Measurements from ENCODE around the gene PFN2.
A peak's percentile ranks its signal among the peaks of the same experiment; 100 is the strongest.
"Not testable (repeated sequence)": the region's sequence is repeated elsewhere in the genome, so short reads cannot be mapped to it uniquely, and the experiment has no call there.

The PFN2 gene, protein sequence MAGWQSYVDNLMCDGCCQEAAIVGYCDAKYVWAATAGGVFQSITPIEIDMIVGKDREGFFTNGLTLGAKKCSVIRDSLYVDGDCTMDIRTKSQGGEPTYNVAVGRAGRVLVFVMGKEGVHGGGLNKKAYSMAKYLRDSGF

DNA sequence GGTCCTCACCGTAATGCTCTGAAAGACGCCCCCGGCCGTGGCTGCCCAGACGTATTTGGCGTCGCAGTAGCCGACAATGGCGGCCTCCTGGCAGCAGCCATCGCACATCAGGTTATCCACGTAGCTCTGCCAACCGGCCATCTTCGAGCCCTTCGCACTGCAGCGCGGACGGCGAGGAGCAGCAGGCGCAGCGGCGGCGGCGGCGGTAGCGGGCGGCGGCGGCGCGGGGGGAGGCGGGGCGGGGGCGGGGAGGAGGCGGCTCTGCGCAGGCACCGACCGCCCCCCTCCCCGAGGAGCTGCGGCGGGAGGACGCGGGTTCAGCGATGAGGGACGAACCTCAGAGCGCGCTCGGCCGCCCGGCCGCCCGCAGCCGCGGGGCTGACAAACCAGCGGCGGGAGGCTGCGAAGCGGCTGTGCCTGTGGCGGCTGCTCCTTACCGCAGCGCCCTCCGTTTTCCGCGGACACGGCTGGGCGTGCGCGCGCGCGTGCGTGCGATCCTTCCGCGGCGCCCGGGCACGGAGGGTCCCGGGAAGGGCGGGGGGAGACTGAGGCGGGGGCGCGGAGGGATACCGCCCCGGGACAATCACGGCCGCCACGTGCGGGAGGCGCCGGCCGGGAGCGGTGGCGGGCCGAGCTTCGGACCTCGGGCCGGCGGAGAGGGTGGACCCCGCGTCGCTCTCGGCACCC, at the start of gene PFN2:
TSS of gene PFN2 (minus strand) at position 180 of the 687 bp plus-strand sequence. CDS start at position 141, 39 bp downstream.
- FAIRE-seq = no peak

DNA sequence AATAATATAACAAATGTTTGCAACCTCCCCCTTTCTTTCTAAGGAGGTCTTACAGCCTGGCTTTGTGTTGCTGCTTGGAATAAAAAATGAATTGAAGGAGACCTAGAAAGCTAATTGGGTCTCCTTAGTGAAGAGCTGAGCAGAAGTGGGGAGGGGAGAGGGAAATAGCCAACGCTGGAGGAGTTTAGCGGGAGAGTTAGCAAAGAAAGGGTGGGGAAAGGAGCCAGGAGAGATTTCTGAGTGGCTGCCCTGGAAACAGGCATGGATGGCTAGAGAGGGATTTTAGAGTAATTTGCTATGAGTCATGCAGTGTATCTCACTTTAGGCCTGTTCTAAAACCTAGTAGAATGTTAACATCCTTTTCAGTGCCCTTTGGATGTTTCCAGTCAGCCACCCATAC, 45.2 kb upstream of the PFN2 start:
- no peak for FAIRE-seq

DNA sequence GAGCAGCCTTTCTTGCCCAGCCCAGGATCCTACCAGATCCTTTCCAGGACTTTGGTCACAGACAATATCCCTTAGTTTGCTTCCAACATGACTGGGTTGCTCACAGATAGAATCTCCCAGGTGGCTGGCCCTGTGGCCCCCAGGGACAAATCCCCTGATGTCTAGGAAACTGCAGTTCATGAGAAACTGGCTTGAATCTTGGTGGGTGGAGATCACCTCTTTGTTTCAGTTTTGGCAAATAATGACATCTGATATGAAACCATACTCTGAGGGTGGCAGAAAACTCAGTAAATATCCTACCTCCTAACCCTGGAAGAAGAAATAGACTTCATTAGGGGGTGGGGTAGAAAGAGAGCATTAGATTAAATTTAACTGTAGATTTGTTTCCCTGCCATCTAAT, 44.1 kb upstream of the PFN2 start:
- FAIRE-seq = no peak

DNA sequence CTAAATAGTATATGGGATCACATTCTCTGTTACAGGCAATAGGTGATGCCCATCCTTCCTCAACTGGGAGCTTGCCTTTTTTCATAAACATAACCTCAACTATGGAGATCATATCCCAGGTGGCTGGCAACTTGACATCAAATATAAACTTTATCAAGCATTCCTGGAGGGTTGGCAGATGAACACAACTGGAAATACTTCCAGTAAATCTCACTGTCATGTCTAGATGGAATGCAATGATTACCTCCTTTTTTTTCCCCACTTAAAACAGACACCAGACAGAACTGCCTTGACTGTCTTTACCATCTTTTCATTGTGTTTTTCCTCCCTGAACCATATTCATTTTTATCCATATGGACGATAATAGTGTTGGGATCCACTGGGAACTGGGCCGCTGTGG, 43.1 kb upstream of the PFN2 start:
- no peak for FAIRE-seq

DNA sequence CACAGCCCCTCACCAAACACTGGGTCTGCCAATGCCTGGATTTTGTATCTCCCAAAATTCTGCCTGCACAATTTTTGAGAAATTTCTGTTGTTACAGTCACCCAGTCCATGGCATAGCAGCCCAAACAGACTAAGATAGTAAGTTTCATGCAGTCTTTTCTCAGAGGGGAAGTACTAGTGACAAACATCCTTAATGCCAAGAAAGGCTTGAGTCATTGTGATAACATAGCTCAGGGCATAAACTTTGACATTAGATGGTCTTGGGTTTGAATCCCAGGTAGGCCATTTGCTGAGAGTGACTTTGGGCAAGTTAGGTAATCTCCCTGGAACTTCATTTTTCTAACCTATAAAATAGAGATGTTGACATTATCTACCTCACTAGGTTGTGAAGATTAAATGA, 36.1 kb upstream of the PFN2 start:
- no peak for FAIRE-seq

DNA sequence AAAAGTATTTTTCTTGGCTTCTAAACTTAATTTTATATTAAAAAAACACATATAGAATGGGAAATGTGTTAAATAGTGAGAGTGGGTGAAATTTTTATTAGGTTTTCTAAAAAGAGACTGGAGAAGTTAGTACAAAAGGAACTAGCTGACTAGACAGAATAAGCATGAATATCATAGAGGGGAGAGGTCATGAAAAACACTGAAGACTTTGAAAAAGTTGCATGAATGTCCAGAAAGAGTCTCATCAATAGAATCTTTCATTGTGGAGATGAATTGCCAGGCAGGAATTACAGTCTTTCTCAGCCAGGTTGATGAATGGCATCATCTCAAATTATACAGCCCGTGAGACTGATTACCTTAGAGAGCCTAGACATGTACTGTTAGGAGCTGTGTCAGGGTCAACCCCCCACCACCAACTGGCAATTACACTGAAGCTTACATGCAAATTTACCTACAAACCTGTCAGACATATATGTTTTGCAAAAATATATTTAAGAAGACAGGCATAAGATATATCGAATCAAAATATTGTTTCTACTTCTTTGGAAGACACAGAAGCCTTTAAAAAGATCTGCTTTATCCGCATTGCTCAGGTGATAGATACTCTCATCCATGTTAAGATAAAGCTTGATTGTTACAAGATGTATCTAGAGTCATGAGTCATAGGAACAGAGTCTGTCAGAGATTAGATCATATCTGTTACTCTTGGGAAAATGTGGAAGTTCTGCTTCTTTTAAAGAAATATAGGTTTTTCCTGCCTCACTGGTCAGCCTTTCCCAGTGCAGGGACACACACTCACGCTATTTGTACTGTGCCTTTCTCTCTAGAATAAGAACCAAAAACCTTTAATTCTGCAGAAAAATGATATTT, 34.8 kb upstream of the PFN2 start:
- FAIRE-seq = no peak

DNA sequence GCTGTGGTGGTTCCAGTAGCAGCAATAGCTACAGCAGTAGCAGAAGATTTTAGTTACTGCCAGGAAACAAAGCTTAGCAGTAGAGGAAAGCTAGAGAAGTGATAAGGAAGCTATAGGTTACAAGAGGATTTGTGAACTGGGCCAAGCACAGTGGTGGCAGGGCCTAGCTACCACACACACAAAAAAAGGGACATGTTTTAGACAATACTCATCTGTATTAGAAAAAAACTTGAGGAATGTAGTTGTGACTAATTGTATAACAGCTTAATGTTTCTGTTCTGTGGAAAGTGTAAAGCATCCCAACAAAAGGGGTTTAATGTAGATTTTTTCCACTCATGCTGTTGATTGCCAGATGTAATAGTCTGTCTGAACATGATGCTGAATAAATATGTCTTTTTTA, 29.9 kb upstream of the PFN2 start:
- no peak for FAIRE-seq

DNA sequence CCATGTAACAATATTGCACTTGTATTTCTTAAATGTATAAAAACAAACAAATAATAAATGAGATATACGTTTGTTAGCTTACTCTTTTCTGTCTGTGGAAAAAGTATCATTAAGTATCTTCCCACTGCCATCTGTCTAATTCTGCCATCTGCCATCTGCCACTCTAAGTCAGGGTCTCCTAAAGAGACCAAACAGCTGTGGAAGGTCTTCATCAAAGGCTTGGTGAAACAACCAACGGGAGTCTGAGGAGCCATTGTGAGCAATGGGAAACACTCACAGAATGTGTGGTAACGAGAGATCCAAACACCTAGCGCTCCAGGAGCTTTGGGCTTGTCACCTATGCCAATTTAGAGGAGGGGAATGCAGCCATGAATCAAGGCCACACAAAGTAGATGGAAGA, 28.7 kb upstream of the PFN2 start:
- no peak for FAIRE-seq

DNA sequence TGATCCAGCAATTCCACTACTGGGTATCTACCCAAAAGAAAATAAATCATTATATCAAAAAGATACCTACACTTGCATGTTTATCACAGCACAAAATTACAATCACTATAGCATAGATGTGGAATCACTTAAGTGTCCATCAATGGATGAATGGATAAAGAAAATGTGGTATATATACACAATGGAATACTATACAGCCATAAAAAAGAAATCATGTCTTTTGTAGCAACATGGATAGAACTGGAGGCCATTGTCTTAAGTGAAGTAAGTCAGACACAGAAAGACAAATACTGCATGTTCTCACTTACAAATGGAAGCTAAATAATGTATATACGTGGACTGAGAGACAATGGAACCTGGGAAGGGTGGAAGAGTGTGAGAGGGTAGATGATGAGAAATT, 28.3 kb upstream of the PFN2 start:
- FAIRE-seq = no peak

DNA sequence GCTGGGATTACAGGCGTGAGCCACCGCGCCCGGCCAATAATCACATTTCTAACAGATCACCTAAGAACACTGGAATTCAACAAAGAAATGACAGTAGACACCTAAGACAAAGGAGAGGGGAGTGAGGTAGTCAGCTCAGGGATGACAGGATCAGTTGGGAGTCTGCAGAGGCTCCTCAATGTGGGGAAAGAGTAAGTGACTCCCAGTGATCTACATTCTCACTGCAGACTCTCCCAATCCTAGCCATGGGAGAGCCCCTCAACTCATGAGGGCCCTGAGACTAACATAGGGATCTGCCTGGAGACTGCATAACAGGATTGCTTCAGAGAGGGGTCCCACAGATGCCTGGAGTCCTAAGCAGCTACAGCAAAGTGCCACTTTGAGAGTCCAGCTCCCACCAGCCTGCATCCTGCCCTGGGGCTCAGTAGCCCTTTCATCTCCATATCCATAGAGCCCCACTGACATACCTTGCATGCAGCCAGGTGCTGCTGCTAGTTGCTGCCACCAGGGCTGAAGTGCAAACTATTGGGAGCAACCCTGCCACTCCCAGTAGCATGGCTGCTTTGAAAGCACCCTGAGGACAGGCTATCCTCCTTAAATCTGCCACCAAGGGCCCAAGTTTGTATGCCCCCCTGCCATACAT, 21.8 kb upstream of the PFN2 start:
- no peak for FAIRE-seq

DNA sequence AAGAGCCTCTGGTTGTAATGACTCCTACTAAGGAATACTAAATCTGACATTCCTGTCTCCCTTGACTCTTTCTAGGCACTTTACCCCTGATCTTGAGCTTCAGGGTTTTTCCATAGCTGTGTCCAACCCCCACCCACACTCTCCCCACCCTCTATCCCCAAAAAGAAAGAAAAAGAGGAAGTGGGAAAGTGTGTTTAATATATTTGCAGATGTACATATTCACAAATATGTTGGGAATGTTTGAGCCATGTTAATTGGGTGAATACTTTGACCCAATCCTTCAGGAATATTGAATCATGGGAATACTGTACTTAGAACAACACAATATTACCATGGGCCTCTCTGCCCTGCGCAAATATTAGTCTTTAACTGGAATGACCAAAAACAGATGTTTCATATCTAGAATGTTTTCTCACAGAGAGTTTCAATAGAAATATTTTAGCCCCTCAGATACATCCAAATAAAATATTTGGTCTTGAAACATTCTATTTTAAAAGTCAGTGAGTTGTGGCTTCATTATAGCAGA, 19.8 kb upstream of the PFN2 start:
- peak; percentile 68 for FAIRE-seq

DNA sequence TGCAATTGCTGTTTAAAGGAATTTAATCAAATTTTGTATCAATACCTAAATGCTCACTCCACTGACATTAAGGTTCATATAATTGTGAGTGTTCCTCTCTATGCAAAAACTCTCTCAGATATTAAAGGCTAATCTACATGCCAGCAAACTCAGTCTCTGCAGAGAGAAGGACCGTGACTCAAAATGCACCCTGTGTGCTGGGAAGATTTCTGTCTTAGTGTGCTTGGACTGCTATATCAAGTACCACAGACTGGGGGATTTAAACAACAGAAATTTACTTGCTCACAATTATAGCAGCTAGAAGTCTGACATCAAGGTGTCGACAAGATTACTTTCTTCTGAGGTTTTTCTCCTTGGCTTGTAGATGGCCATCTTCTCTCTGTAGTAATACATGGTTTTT, 18.6 kb upstream of the PFN2 start:
- FAIRE-seq = no peak

DNA sequence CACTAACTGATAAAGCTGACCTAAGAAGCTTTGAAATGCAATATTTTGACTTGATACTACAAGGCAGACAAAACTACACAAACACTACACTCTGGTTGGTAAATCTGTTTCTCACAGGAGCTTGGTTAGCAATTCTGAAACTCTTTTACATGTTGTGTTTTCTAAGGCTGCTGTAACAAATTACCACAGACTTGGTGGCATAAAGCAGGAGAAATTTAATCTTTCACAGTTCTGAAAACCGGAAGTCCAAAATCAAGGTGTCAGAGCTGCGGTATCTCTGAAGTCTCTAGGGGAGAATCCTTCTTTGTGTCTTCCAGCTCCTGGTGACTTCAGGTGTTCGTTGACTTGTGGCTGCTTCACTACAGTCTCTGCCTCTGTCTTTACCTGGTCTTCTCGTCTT, 12.9 kb upstream of the PFN2 start:
- no peak for FAIRE-seq

DNA sequence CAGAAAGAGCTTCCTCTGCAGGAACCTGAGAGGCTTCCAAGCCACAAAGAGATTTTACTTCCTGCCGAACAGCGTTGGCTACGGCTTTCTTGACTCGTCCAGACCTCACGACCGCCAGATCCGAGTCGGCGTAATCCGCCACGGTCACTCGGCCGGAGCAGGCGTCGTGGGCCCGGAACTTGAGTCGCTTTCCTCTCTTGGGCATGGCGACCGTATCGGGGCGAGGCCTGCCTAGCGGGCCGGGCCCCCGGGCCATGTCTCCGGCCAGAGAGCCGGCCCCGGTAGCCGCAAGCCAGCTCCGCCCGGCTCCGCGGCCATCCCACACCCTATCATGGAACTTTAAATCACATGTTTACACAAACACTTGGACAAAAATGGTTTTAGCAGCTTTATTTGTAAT, 12.4 kb upstream of the PFN2 start:
- FAIRE-seq = not testable (repeated sequence)

DNA sequence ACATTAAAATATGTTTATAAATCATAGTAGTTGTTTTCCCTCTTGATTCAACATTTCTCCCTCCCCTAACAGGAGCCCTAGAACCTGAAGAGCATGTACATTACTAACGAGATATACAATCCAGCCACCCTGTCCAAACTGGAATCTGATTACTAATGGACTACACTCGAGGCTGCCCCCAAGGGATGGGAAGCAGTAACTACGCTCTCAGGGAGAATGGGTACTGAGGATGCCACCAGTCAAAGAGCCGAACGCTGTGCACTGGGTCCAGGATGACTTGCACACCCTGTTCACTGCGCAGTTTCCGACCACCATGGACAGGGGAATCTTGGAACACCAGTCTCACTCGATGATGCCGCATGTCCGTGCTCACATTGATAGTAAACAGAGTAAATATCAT, 11.3 kb upstream of the PFN2 start:
- not testable (repeated sequence) for FAIRE-seq

DNA sequence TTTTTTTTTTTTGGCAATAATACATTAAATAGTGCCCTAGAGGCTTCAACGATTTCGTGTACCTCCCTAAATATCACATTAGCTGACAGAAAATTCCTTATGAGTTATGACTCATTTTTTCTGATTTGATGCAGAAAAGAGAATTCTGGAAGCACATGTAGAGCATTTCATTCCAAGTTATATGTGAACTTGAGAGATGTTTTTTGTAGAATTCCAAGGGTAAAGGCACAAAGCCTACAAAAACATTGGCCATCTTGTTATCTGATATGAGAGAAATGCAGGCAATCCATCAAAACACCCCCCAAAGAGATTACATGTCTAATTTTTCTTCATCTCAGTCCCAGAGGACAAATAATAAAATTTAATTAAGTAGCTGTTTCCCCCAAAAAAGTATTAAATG, 6.7 kb upstream of the PFN2 start:
- FAIRE-seq = no peak

DNA sequence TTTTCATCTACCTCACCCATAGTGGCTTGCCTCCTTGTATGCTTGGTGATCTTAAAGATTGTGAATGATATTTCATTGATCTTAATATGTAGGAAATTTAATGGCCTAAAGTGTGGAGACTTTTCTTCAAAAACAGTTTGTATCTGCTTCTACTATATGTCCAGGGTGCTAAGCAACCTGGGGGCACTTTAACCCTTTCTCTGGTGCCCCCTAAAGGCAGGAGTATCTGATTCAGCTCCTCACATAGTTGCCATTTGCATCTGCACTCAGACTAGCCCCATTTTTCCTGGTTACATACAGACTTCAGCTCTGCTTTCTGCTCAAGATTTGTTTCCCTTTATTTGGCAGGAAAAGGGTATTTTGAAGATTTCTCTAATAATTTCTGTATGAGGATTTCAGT, 5.2 kb upstream of the PFN2 start:
- no peak for FAIRE-seq

DNA sequence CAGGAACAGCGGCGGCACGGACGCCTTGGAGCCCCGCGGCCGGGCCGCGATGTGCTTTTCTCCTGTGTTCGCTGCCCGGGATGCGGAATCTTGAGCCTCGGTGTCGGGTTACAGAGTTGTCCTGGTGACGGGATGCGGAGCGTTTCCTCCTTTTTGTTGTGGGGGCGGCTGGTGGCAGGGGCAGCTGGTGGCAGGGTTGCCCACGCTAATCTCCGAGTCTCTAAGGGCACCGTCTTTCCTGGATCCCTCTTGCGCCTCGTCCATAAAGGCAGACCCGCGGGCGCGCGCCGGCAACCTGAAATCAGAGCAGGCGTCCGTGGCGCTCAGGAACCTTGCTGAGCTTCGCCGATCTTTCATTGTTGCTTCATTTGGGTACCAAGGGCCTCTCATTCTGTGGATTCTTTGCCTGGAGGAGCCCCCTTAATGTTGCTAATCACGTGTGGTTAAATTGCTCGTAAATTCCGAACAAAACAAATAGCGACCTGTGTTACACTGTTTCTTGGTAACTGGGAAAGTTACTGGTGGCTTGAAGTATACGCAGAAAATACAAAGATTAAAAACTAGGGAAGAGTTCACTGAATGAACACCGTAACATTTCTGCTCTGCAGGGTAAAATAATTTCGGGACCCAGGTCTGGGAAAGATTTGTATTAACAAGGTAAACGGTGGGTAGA, 844 bp upstream of the PFN2 start:
- FAIRE-seq = no peak

DNA sequence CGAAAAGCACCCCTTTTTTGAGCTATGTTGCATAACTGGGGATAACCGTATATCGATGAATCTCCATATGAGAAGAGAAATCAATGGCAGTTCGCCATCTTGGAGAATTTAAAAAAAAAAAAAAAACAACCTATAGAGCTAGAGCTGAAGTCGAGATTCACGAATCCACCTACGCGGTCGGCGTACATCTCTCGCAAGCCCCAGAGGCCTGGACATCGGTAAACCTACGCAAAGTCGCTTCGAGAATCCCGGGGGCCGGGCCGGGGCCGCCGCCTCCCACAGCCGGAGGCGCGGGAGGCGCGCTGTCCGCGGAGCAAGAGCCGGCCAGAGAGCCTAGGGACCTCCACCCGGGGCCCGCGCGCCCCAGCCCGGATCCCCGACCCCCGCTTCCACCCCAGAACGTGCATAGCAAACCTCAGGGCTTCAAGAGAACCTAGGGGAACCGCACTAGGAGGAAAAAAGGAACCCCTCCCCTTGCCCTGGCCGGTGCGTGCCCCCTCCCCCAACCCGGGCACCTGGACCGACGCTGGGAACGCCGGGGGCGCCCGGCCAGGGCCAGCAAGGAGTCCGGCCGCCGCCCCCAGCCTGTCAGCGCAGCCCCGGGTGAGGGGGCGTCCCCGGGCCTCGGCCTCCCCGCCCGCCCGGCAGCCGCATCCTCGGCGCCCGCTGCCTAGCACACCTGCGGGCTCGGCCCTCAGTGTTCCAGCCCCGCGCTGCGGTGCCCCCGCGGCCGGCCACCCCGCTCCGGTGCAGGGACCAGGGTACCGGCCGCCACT, 567 bp downstream of the PFN2 start:
- FAIRE-seq = no peak

DNA sequence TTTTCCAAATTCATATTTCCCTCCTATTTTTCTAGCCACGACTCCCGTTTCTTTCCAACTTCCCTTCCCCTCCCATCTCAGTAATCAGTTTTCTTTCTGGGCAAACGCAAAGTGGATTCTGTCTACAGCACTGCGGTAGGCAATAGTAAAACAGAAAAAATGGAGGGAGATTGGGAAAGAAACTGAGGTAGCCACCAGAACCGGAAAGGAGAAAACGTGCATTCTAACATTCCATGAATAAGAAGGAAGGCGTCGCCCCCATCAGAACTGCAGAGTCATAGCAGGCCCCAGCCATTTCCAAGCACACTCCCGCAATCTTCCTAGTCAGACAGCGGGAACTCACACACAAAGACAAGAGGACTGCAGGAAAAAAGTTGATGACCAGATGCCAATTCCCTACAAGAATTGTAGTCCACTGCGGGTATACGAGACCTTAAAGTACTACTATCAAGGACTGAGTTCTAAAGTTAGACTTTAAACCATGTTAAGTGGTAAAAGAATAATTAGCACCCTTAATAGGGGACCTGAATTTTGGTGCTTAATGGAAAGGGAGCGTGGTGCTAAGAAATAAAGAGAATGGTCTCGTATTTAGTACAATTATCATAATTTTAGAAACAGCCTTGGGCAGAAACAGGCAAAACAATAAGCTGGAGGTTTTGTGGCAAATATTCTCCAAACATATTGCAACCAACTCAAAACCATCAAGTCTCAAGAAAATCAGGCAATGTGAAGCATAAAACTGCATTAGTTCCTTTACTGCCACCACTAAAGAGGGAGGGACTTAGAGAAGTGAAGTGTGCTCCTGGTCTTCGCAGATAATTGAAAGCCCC, 1.4 kb downstream of the PFN2 start:
- peak; percentile 46 for FAIRE-seq

DNA sequence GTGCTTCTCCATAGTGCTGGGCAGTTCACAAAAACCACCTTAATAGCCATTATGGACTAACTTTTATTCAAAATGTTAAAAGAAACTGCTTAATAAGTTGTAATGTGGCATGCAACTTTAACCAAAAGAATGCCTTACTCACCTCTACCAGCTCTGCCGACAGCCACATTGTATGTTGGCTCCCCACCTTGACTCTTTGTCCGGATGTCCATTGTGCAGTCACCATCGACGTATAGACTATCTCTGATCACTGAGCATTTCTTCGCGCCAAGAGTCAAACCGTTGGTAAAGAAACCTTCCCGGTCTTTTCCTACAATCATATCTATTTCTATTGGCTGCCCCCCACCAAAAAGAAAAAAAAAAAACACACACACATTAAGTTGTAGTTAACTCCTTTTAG, 2.5 kb downstream of the PFN2 start:
- FAIRE-seq = no peak

All from endometrium (tissue), 2 donors.